Breast epithelium (tissue), 4 donors: ENCODE results near the gene MYBPC2. TPM values are rescaled to one million over a fixed set of nuclear protein-coding genes. Genes with fewer than 3 reads are reported as not detected.
A peak's percentile ranks its signal among the peaks of the same experiment; 100 is the strongest.

Source experiments
- DNase-seq, 2 donors: peaks; one replicate each; pipeline ENCODE4 v3.0.0-alpha.2; 2019; ENCODE audit warnings: low spot score in 2 of 2
- H3K27ac ChIP-seq, 2 donors: fragments of 200-600 bp; sonication (generic) in 1 of 2; one replicate each; pipeline ENCODE4 v1.5.1; 2016 to 2019; ENCODE audit warnings: mild to moderate bottlenecking in 1 of 2
- H3K27me3 ChIP-seq, 2 donors: fragments of 200-600 bp; sonication (generic) in 1 of 2; one replicate each; pipeline versions ENCODE4 v1.5.1 to v1.6.0; 2017 to 2019; ENCODE audit warnings: control low read depth in 1 of 2, mild to moderate bottlenecking in 1 of 2
- H3K36me3 ChIP-seq: fragments of 200-600 bp; one replicate; pipeline ENCODE4 v1.5.1; 2019
- H3K4me1 ChIP-seq, 2 donors: fragments of 200-600 bp; sonication (generic); one replicate each; pipeline ENCODE4 v1.5.1; 2016 to 2019; ENCODE audit warnings: control low read depth in 1 of 2
- H3K4me3 ChIP-seq, 3 donors: fragments of 200-600 bp; sonication (generic); 1 replicate in 2 of 3; 2 replicates in 1 of 3; pipeline ENCODE4 v1.5.1; 2016 to 2019; ENCODE audit warnings: mild to moderate bottlenecking in 3 of 3, moderate library complexity in 2 of 3
- H3K9me3 ChIP-seq, 2 donors: fragments of 200-600 bp; sonication (generic) in 1 of 2; one replicate each; pipeline ENCODE4 v1.5.1; 2016 to 2019; ENCODE audit warnings: control low read depth in 1 of 2
- CTCF ChIP-seq, 3 donors: fragments of 450-650 bp; IDR thresholded peaks; one replicate each; pipeline ENCODE4 v1.5.1; 2016 to 2017; ENCODE audit warnings: antibody characterized with exemption in 3 of 3, mild to moderate bottlenecking in 3 of 3, moderate library complexity in 3 of 3
- POLR2A ChIP-seq: fragments of 450-650 bp; IDR thresholded peaks from one replicate; pipeline ENCODE4 v1.6.1; 2016; ENCODE audit warnings: antibody characterized with exemption, mild to moderate bottlenecking, moderate library complexity
- POLR2AphosphoS5 ChIP-seq, 3 donors: sonication (generic); formaldehyde crosslinking; IDR thresholded peaks; one replicate each; pipeline ENCODE4 v1.6.1; 2017; ENCODE audit warnings: antibody characterized with exemption in 3 of 3
- intact Hi-C: fragments of 100-400 bp; cut with DNase I; formaldehyde crosslinking; loops from one replicate; pipeline ENCODE4 v1.15.1; 2023; ENCODE audit warnings: low total_unique reads
- total RNA-seq, 3 donors: library from RNA; depleted of rRNA; stranded (reverse); fragments of >200 nt; gene quantifications; one replicate each; pipeline ENCODE4 v1.1.0, GENCODE V29; 2016

MYBPC2 gene
- total RNA-seq, 3 donors from 2014 or later, result under 0.01 TPM; not detected in 2

GRCh38 chr19:50511069-50511822 lies 78.6 kb downstream of the MYBPC2 start, which contains the start of gene JOSD2:
Gene JOSD2, minus strand, starts transcription at chr19:50511191. Its CDS starts 760 bp downstream, at chr19:50510431.
- H3K27me3 ChIP-seq, result peaks cover 0 to 18% of the 10 kb centered on the region in 2 donors
- H3K36me3 ChIP-seq, result no peaks in the 10 kb centered on the region
- H3K27ac ChIP-seq, result peak within 1 kb of the TSS; percentile 87 to 89
- peak; percentile 97 to 99 for DNase-seq
- H3K4me3 ChIP-seq, result peak within 1 kb of the TSS; percentile 76 to 92 (median 81)
- intact Hi-C loops, result no loop called here
- no peaks in the 10 kb centered on the region for H3K9me3 ChIP-seq
- H3K4me1 ChIP-seq, result peaks cover 7% of the 10 kb centered on the region in 2 donors
- TF ChIP-seq CTCF (IDR thresholded peaks at IDR 0.05), result peak in 1 of 3 donors; percentile 37
- peak; percentile 85 to 96 (median 93) for TF ChIP-seq POLR2AphosphoS5 (IDR thresholded peaks at IDR 0.05)
- TF ChIP-seq POLR2A, result no peak

- intact Hi-C loops, result no loop called here
- H3K27ac ChIP-seq, result peak overlapping the region in 1 of 2 donors; percentile 87
- no peak for DNase-seq
- peak overlapping the region in 2 of 3 donors; percentile 76 to 92 for H3K4me3 ChIP-seq
- peaks cover 0 to 22% of the 10 kb centered on the region in 2 donors for H3K27me3 ChIP-seq
- no peak for TF ChIP-seq POLR2A
- H3K9me3 ChIP-seq, result no peaks in the 10 kb centered on the region
- H3K4me1 ChIP-seq, result peaks cover 7% of the 10 kb centered on the region in 2 donors
- no peaks in the 10 kb centered on the region for H3K36me3 ChIP-seq
Measured at GRCh38 chr19:50512112-50512998, 79.7 kb downstream of the MYBPC2 start.

GRCh38 chr19:50512999-50513745 lies 80.5 kb downstream of the MYBPC2 start:
- Histone ChIP-seq H3K4me1 (peaks cover 7% of the 10 kb centered on the region in 2 donors), H3K36me3 (no peaks in the 10 kb centered on the region), H3K27ac (no peak overlapping the region), H3K27me3 (peaks cover 0 to 26% of the 10 kb centered on the region in 2 donors), H3K4me3 (no peak overlapping the region), H3K9me3 (no peaks in the 10 kb centered on the region)
- TF ChIP-seq POLR2AphosphoS5 (IDR thresholded peaks at IDR 0.05), result no peak
- no peak for TF ChIP-seq POLR2A
- TF ChIP-seq CTCF (IDR thresholded peaks at IDR 0.05), result no peak
- no peak for DNase-seq
- intact Hi-C loops, result no loop called here

GRCh38 chr19:50513746-50514345 lies 81.2 kb downstream of the MYBPC2 start, which contains the start of gene ASPDH:
Gene ASPDH, minus strand, starts transcription at chr19:50513913. Its CDS starts 90 bp downstream, at chr19:50513823.
- peaks cover 7% of the 10 kb centered on the region in 2 donors for H3K4me1 ChIP-seq
- intact Hi-C loops, result no loop called here
- no peak within 1 kb of the TSS for H3K27ac ChIP-seq
- H3K4me3 ChIP-seq, result no peak within 1 kb of the TSS
- DNase-seq, result no peak
- no peaks in the 10 kb centered on the region for H3K9me3 ChIP-seq
- H3K27me3 ChIP-seq, result peaks cover 0 to 26% of the 10 kb centered on the region in 2 donors
- TF ChIP-seq CTCF (IDR thresholded peaks at IDR 0.05), result no peak
- no peak for TF ChIP-seq POLR2AphosphoS5 (IDR thresholded peaks at IDR 0.05)
- TF ChIP-seq POLR2A, result no peak
- no peaks in the 10 kb centered on the region for H3K36me3 ChIP-seq
